Astrocyte of the cerebellum (primary cell): ENCODE data around the gene TM4SF1.

Source experiments
- DNase-seq: peaks from one replicate; pipeline ENCODE4 v3.0.0-alpha.2; 2011; ENCODE audit warnings: low read depth
- H3K4me3 ChIP-seq: 2 replicates; pipeline ENCODE4 v1.5.1; 2011; ENCODE audit warnings: mild to moderate bottlenecking, low read depth, low read length, moderate library complexity
- CTCF ChIP-seq: IDR thresholded peaks from 2 replicates; pipeline ENCODE4 v1.5.1; 2012; ENCODE audit warnings: low read length, low read depth, moderate library complexity, mild to moderate bottlenecking; ENCODE audit errors: missing control alignments
- in situ Hi-C: cut with HindIII; loops from 2 replicates; pipeline ENCODE4 v1.10.0; 2017; ENCODE audit warnings: low sequenced_read_pairs

Gene TM4SF1

GRCh38 chr3:149417174-149417573, 39.7 kb upstream of the TM4SF1 start:
- H3K4me3 ChIP-seq, result no peak overlapping the region
- no peak for DNase-seq
- in situ Hi-C loops, result no loop called here
- no peak for TF ChIP-seq CTCF

GRCh38 chr3:149415484-149415883, 38.0 kb upstream of the TM4SF1 start:
- no peak overlapping the region for H3K4me3 ChIP-seq
- in situ Hi-C loops, result no loop called here
- TF ChIP-seq CTCF, result no peak
- DNase-seq, result no peak

- no peak for TF ChIP-seq CTCF
- H3K4me3 ChIP-seq, result no peak overlapping the region
- no peak for DNase-seq
- in situ Hi-C loops, result no loop called here
Observed at GRCh38 chr3:149414557-149415231, 37.2 kb upstream of the TM4SF1 start.

- in situ Hi-C loops, result no loop called here
- no peak for TF ChIP-seq CTCF
- no peak overlapping the region for H3K4me3 ChIP-seq
- no peak for DNase-seq
Observed at GRCh38 chr3:149411583-149411982, 34.1 kb upstream of the TM4SF1 start.

- H3K4me3 ChIP-seq, result no peak overlapping the region
- in situ Hi-C loops, result no loop called here
- DNase-seq, result no peak
- TF ChIP-seq CTCF, result no peak
Observed at GRCh38 chr3:149409351-149409750, 31.9 kb upstream of the TM4SF1 start.

GRCh38 chr3:149407898-149408297, 30.4 kb upstream of the TM4SF1 start:
- TF ChIP-seq CTCF, result no peak
- DNase-seq, result no peak
- no peak overlapping the region for H3K4me3 ChIP-seq
- in situ Hi-C loops, result no loop called here
